Omental fat pad (tissue), 4 donors: ENCODE measurements around the gene DNAI4. TPM values are rescaled to one million over a fixed set of nuclear protein-coding genes. Genes with fewer than 3 reads are reported as not detected.

Experiments
- ATAC-seq: fragments of 150-250 bp; one replicate; pipeline ENCODE4 v1.9.1; 2016; ENCODE audit warnings: mild to moderate bottlenecking, moderate library complexity; ENCODE audit not compliant: low FRiP score
- DNase-seq: peaks from one replicate; pipeline ENCODE4 v3.0.0-alpha.2; 2019; ENCODE audit warnings: low spot score
- CTCF ChIP-seq, 3 donors: fragments of 450-650 bp; IDR thresholded peaks; one replicate each; pipeline ENCODE4 v1.5.1; 2016 to 2017; ENCODE audit warnings: antibody characterized with exemption in 3 of 3, mild to moderate bottlenecking in 3 of 3, moderate library complexity in 2 of 3
- total RNA-seq, 4 donors: library from RNA; depleted of rRNA; stranded (reverse); fragments of >200 nt; gene quantifications; one replicate each; pipeline ENCODE4 v1.1.0, GENCODE V29; 2016

DNAI4 gene
- total RNA-seq, 4 donors from 2014 or later: 2.8 to 8.8 (median 4.7) TPM

DNA sequence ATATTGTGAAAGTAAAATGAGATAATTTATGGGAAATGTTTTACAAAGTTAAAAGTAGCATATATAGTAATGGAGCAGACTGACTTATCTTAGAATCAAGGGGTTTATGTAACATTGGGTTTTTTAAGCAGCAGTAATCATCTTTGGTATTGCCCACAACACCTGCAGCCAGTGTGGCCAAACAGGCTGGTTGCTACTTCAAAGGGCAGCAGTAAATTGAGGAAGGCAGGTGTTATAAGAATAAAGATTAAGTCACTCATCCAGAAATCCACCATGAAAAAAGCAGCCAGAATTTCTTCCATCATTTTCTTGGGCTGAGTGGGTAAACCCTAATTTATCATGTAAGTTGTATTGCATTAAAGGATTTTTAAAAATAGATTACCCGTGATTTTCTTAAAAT lies 155.7 kb downstream of the DNAI4 start:
- DNase-seq (no peak), ATAC-seq (no peak)
- no peak for TF ChIP-seq CTCF (IDR thresholded peaks at IDR 0.05)

DNA sequence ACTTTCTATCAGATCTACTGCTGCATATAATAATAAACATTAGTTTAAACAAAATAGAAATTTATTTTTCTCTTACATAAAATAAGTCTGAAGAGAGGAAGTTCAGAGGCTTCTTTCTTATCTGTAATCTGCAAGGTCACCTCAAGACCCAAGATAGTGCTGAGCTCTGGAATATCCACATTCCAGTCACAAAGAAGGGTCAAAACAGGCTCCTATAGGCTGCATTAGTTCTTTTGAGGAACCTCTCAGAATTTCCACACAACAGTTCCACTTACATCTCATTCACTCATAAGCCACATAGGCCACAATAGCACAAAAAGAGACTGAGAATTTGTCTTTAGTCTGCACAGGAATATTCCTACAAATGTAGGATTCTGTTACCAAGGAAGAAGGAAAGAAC lies 157.0 kb downstream of the DNAI4 start:
- no peak for TF ChIP-seq CTCF (IDR thresholded peaks at IDR 0.05)
- ATAC-seq (no peak), DNase-seq (no peak)

GRCh38 chr1:66764994-66765578 lies 159.6 kb downstream of the DNAI4 start:
- TF ChIP-seq CTCF (IDR thresholded peaks at IDR 0.05): no peak
- DNase-seq (peak; percentile 40), ATAC-seq (no peak)

Other genes starting within 250 kb of the DNAI4 start
- gene DYNLT5, start 172.4 kb downstream of the DNAI4 start, total RNA-seq: 1 to 10 TPM in 3 of 4 donors, under 1 TPM in 1; 0.25 to 7.7 (median 4.1) TPM
- gene INSL5, start 123.6 kb downstream of the DNAI4 start, total RNA-seq: not detected
- gene MIER1, start 134 bp upstream of the DNAI4 start, total RNA-seq: 10 to 100 TPM; 30.9 to 55.5 (median 34.9) TPM
- 10 to 100 TPM in 1 of 4 donors, 1 to 10 TPM in 3; 9.4 to 10.1 (median 9.6) TPM for gene SLC35D1, start 129.3 kb upstream of the DNAI4 start, total RNA-seq
- gene C1orf141, start 210.1 kb upstream of the DNAI4 start, total RNA-seq: not detected
- under 1 TPM in 2 of 4 donors, not detected in 2; 0.19 to 0.32 TPM for gene IL23R, start 241.6 kb upstream of the DNAI4 start, total RNA-seq